A673 (cell line): ENCODE data around the gene NECAB2. TPM values are rescaled to one million over a fixed set of nuclear protein-coding genes. Genes with fewer than 3 reads are reported as not detected.
A peak's percentile ranks its signal among the peaks of the same experiment; 100 is the strongest.

ENCODE experiments used
- BruUV-seq: library from RNA; stranded (reverse); fragments of 400-500 nt; replicated peaks from 2 replicates; lab custom pipeline; 2021; lab: Mats Ljungman, UMichigan
- CTCF ChIA-PET: fragments of 300-600 bp; sonication (Branson Sonifier 250); formaldehyde crosslinking; loops from one replicate; lab custom pipeline; 2022; ENCODE audit warnings: antibody characterized with exemption; lab: Charles Lee
- POLR2A ChIA-PET: fragments of 300-600 bp; sonication (Branson Sonifier 250); formaldehyde crosslinking; loops from one replicate; lab custom pipeline; 2022; ENCODE audit warnings: antibody characterized with exemption; ENCODE audit not compliant: low non-redundant PET; lab: Charles Lee
- DNase-seq: peaks from one replicate; pipeline ENCODE4 v3.0.0-alpha.2; 2015; ENCODE audit warnings: low spot score
- H3K27ac ChIP-seq: fragments of 200-600 bp; sonication (generic); 2 replicates; pipeline ENCODE4 v1.5.1; 2016; ENCODE audit warnings: mixed run types, low read depth, mild to moderate bottlenecking, mixed read lengths, antibody characterized with exemption, low read length; ENCODE audit not compliant: poor library complexity, severe bottlenecking
- H3K27me3 ChIP-seq: fragments of 200-600 bp; sonication (generic); replicated peaks from 2 replicates; pipeline ENCODE4 v1.6.1; 2017; ENCODE audit warnings: mixed run types, low read depth, mild to moderate bottlenecking, mixed read lengths, antibody characterized with exemption, low read length; ENCODE audit not compliant: insufficient read depth, poor library complexity
- H3K36me3 ChIP-seq: fragments of 200-600 bp; sonication (generic); 2 replicates; pipeline ENCODE4 v1.6.1; 2016; ENCODE audit warnings: mixed run types, mild to moderate bottlenecking, mixed read lengths, antibody characterized with exemption, low read length; ENCODE audit not compliant: insufficient read depth, poor library complexity, severe bottlenecking
- H3K4me1 ChIP-seq: fragments of 200-600 bp; sonication (generic); 2 replicates; pipeline ENCODE4 v1.6.1; 2017; ENCODE audit warnings: mixed run types, mild to moderate bottlenecking, mixed read lengths, antibody characterized with exemption, low read length; ENCODE audit not compliant: insufficient read depth, poor library complexity, severe bottlenecking
- H3K4me3 ChIP-seq: fragments of 200-600 bp; sonication (generic); 2 replicates; pipeline ENCODE4 v1.5.1; 2016; ENCODE audit warnings: low read depth, mixed run types, mild to moderate bottlenecking, mixed read lengths, low read length; ENCODE audit not compliant: poor library complexity, severe bottlenecking
- H3K9me3 ChIP-seq: fragments of 200-600 bp; sonication (generic); 2 replicates; pipeline ENCODE4 v1.6.1; 2016; ENCODE audit warnings: mixed run types, low read depth, mild to moderate bottlenecking, mixed read lengths, antibody characterized with exemption, low read length; ENCODE audit not compliant: poor library complexity, severe bottlenecking
- CTCF ChIP-seq: fragments of 300-800, 200-600 bp; sonication (generic); conservative IDR thresholded peaks from 2 replicates; pipeline ENCODE4 v1.5.1; 2017; ENCODE audit warnings: low read depth, mild to moderate bottlenecking, antibody characterized with exemption, low read length, moderate library complexity, mixed read lengths
- EZH2 ChIP-seq: fragments of 200-600 bp; sonication (generic); IDR thresholded peaks from 2 replicates; pipeline ENCODE4 v1.6.1; 2017; ENCODE audit warnings: borderline replicate concordance, low read depth, mild to moderate bottlenecking, mixed read lengths, antibody characterized with exemption, low read length; ENCODE audit not compliant: poor library complexity, severe bottlenecking
- intact Hi-C: fragments of 100-400 bp; cut with micrococcal nuclease; formaldehyde crosslinking; loops from one replicate; pipeline ENCODE4 v1.10.0; 2022; ENCODE audit not compliant: unreplicated experiment
- total RNA-seq: library from RNA; stranded (reverse); gene quantifications from 2 replicates; pipeline ENCODE4 v1.2.3, GENCODE V29; 2021

NECAB2 gene
- total RNA-seq, 1 experiment from 2014 or later: 0.80 TPM

- no peaks in the 10 kb centered on the region for H3K36me3 ChIP-seq
- intact Hi-C loops: loop anchor here (1.0 kb wide), 1 partner anchor 96 kb away; no protein-coding TSS in a partner anchor
- no TSS peak for BruUV-seq
- CTCF ChIA-PET: no interaction called here
- H3K4me3 ChIP-seq: peak overlapping the region; percentile 26
- no peaks in the 10 kb centered on the region for H3K4me1 ChIP-seq
- POLR2A ChIA-PET: no interaction called here
- no peak for TF ChIP-seq CTCF
- TF ChIP-seq EZH2: no peak
- H3K27ac ChIP-seq: no peak overlapping the region
- no peaks in the 10 kb centered on the region for H3K9me3 ChIP-seq
- peaks cover 7% of the 10 kb centered on the region for H3K27me3 ChIP-seq
- no peak for DNase-seq
These were observed 1.0 kb downstream of the NECAB2 start for GRCh38 chr16:83968891-83969649.

- Histone ChIP-seq H3K4me3 (no peak overlapping the region), H3K27ac (no peak overlapping the region), H3K27me3 (peaks cover 7% of the 10 kb centered on the region), H3K36me3 (no peaks in the 10 kb centered on the region), H3K4me1 (no peaks in the 10 kb centered on the region), H3K9me3 (no peaks in the 10 kb centered on the region)
- POLR2A ChIA-PET: no interaction called here
- intact Hi-C loops: no loop called here
- DNase-seq: no peak
- BruUV-seq: no TSS peak
- CTCF ChIA-PET: interaction anchor here (0.6 kb wide), 1 partner anchor 60 kb away, joined by 4 read pairs; no protein-coding TSS in a partner anchor
- TF ChIP-seq EZH2 (no peak), CTCF (no peak)
These were observed 1.9 kb downstream of the NECAB2 start for GRCh38 chr16:83969771-83970429.

- BruUV-seq: no TSS peak
- Histone ChIP-seq H3K9me3 (no peaks in the 10 kb centered on the region), H3K27ac (no peak overlapping the region), H3K4me3 (no peak overlapping the region), H3K27me3 (peaks cover 7% of the 10 kb centered on the region), H3K4me1 (no peaks in the 10 kb centered on the region), H3K36me3 (no peaks in the 10 kb centered on the region)
- ChIA-PET POLR2A (no interaction called here), CTCF (interaction anchor here (0.6 kb wide), 1 partner anchor 60 kb away, joined by 4 read pairs; no protein-coding TSS in a partner anchor)
- no peak for DNase-seq
- intact Hi-C loops: no loop called here
- TF ChIP-seq EZH2 (no peak), CTCF (no peak)
These were observed 2.4 kb downstream of the NECAB2 start for GRCh38 chr16:83970430-83970815.
